Measurements from ENCODE around the gene RYR3. TPM values are rescaled to one million over a fixed set of nuclear protein-coding genes. Genes with fewer than 3 reads are reported as not detected.

The RYR3 gene
- total RNA-seq, 1 donor from 2014 or later, result 1.5 TPM

DNA sequence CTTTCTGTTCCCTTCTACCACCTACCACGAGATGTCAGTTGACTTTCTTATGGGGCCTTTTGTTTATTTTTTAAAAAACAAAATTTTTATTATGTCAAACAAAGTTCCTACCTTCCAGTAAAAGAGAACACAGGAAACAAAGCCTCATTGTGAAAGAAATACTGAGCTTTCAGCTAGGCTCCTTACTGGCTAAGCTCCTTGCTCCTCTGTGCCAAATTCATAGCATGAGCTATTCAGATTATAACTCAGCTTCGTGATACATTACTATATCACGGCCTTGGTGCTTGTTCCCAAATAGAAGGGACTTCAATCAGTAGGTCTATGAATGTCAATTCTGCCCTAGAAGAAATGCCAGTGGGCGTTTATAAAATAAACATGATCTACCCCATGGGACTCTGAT lies 511.7 kb downstream of the RYR3 start:
- Histone ChIP-seq H2AFZ (ENCODE audit: low read depth, low read length) (no peak overlapping the region), H3K79me2 (ENCODE audit: insufficient read depth, low read length) (no peaks in the 10 kb centered on the region), H3K4me3 (ENCODE audit: insufficient read depth, low read depth, low read length) (no peak overlapping the region), H3K27me3 (ENCODE audit: insufficient read depth, low read length) (peaks cover 4% of the 10 kb centered on the region), H3K4me2 (ENCODE audit: low read length) (no peak overlapping the region), H3K9me3 (ENCODE audit: insufficient read depth, low read depth, low read length) (no peaks in the 10 kb centered on the region), H3K27ac (ENCODE audit: low read depth, low read length) (no peak overlapping the region), H4K20me1 (ENCODE audit: insufficient read depth, low read length) (no peaks in the 10 kb centered on the region), H3K36me3 (ENCODE audit: insufficient read depth, low read length) (no peaks in the 10 kb centered on the region), H3K9ac (ENCODE audit: low read length) (no peak overlapping the region), H3K4me1 (ENCODE audit: insufficient read depth, low read length) (no peaks in the 10 kb centered on the region)
- Mint-ChIP-seq H3K9me3 (ENCODE audit: unreplicated experiment) (no peaks in the 10 kb centered on the region), H3K27me3 (ENCODE audit: low read depth, unreplicated experiment) (peaks cover 8% of the 10 kb centered on the region), H3K4me3 (ENCODE audit: unreplicated experiment) (no peak overlapping the region), H3K36me3 (ENCODE audit: low read depth, unreplicated experiment) (no peaks in the 10 kb centered on the region), H3K27ac (ENCODE audit: unreplicated experiment) (no peak overlapping the region), H3K4me1 (ENCODE audit: low read depth, unreplicated experiment) (peaks cover 2% of the 10 kb centered on the region)
- TF ChIP-seq EZH2 (IDR thresholded peaks at IDR 0.05; ENCODE audit: insufficient read depth, low read length), result no peak
- TF ChIP-seq, protein P1, sequence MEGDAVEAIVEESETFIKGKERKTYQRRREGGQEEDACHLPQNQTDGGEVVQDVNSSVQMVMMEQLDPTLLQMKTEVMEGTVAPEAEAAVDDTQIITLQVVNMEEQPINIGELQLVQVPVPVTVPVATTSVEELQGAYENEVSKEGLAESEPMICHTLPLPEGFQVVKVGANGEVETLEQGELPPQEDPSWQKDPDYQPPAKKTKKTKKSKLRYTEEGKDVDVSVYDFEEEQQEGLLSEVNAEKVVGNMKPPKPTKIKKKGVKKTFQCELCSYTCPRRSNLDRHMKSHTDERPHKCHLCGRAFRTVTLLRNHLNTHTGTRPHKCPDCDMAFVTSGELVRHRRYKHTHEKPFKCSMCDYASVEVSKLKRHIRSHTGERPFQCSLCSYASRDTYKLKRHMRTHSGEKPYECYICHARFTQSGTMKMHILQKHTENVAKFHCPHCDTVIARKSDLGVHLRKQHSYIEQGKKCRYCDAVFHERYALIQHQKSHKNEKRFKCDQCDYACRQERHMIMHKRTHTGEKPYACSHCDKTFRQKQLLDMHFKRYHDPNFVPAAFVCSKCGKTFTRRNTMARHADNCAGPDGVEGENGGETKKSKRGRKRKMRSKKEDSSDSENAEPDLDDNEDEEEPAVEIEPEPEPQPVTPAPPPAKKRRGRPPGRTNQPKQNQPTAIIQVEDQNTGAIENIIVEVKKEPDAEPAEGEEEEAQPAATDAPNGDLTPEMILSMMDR (IDR thresholded peaks at IDR 0.05; ENCODE audit: insufficient read depth, low read depth, low read length), result no peak
- DNase-seq (ENCODE audit: low read depth) (no peak), FAIRE-seq (no peak)

GRCh38 chr15:33823119-33823518 lies 512.4 kb downstream of the RYR3 start:
- no peak for DNase-seq (ENCODE audit: low read depth)
- no peak overlapping the region for H3K4me3 ChIP-seq (ENCODE audit: insufficient read depth, low read depth, low read length)
- H3K79me2 ChIP-seq (ENCODE audit: insufficient read depth, low read length), result no peaks in the 10 kb centered on the region
- Mint-ChIP-seq H3K4me3 (ENCODE audit: unreplicated experiment) (no peak overlapping the region), H3K27ac (ENCODE audit: unreplicated experiment) (no peak overlapping the region), H3K27me3 (ENCODE audit: low read depth, unreplicated experiment) (peaks cover 2% of the 10 kb centered on the region), H3K36me3 (ENCODE audit: low read depth, unreplicated experiment) (no peaks in the 10 kb centered on the region), H3K9me3 (ENCODE audit: unreplicated experiment) (peaks cover 2% of the 10 kb centered on the region), H3K4me1 (ENCODE audit: low read depth, unreplicated experiment) (peaks cover 2% of the 10 kb centered on the region)
- H3K27me3 ChIP-seq (ENCODE audit: insufficient read depth, low read length), result peaks cover 4% of the 10 kb centered on the region
- TF ChIP-seq, protein P1 (IDR thresholded peaks at IDR 0.05; ENCODE audit: insufficient read depth, low read depth, low read length), result no peak
- no peak for TF ChIP-seq EZH2 (IDR thresholded peaks at IDR 0.05; ENCODE audit: insufficient read depth, low read length)
- H3K4me1 ChIP-seq (ENCODE audit: insufficient read depth, low read length), result no peaks in the 10 kb centered on the region
- no peaks in the 10 kb centered on the region for H3K9me3 ChIP-seq (ENCODE audit: insufficient read depth, low read depth, low read length)
- no peak for FAIRE-seq
- H3K27ac ChIP-seq (ENCODE audit: low read depth, low read length), result no peak overlapping the region
- H3K36me3 ChIP-seq (ENCODE audit: insufficient read depth, low read length), result no peaks in the 10 kb centered on the region
- H3K9ac ChIP-seq (ENCODE audit: low read length), result no peak overlapping the region
- H2AFZ ChIP-seq (ENCODE audit: low read depth, low read length), result no peak overlapping the region
- no peaks in the 10 kb centered on the region for H4K20me1 ChIP-seq (ENCODE audit: insufficient read depth, low read length)
- H3K4me2 ChIP-seq (ENCODE audit: low read length), result no peak overlapping the region

- H3K27me3 ChIP-seq (ENCODE audit: insufficient read depth, low read length), result peaks cover 4% of the 10 kb centered on the region
- no peaks in the 10 kb centered on the region for H3K36me3 ChIP-seq (ENCODE audit: insufficient read depth, low read length)
- H2AFZ ChIP-seq (ENCODE audit: low read depth, low read length), result no peak overlapping the region
- H3K4me1 ChIP-seq (ENCODE audit: insufficient read depth, low read length), result no peaks in the 10 kb centered on the region
- TF ChIP-seq, protein P1 (IDR thresholded peaks at IDR 0.05; ENCODE audit: insufficient read depth, low read depth, low read length), result no peak
- TF ChIP-seq EZH2 (IDR thresholded peaks at IDR 0.05; ENCODE audit: insufficient read depth, low read length), result no peak
- no peaks in the 10 kb centered on the region for H3K27me3 Mint-ChIP-seq (ENCODE audit: low read depth, unreplicated experiment)
- no peak overlapping the region for H3K9ac ChIP-seq (ENCODE audit: low read length)
- H3K4me2 ChIP-seq (ENCODE audit: low read length), result no peak overlapping the region
- FAIRE-seq (no peak), DNase-seq (ENCODE audit: low read depth) (no peak)
- no peaks in the 10 kb centered on the region for H4K20me1 ChIP-seq (ENCODE audit: insufficient read depth, low read length)
- no peak overlapping the region for H3K27ac ChIP-seq (ENCODE audit: low read depth, low read length)
- H3K36me3 Mint-ChIP-seq (ENCODE audit: low read depth, unreplicated experiment), result no peaks in the 10 kb centered on the region
- H3K9me3 ChIP-seq (ENCODE audit: insufficient read depth, low read depth, low read length), result no peaks in the 10 kb centered on the region
- no peaks in the 10 kb centered on the region for H3K79me2 ChIP-seq (ENCODE audit: insufficient read depth, low read length)
- H3K4me1 Mint-ChIP-seq (ENCODE audit: low read depth, unreplicated experiment), result peaks cover 2% of the 10 kb centered on the region
- H3K27ac Mint-ChIP-seq (ENCODE audit: unreplicated experiment), result no peak overlapping the region
- peaks cover 5% of the 10 kb centered on the region for H3K9me3 Mint-ChIP-seq (ENCODE audit: unreplicated experiment)
- no peak overlapping the region for H3K4me3 ChIP-seq (ENCODE audit: insufficient read depth, low read depth, low read length)
- H3K4me3 Mint-ChIP-seq (ENCODE audit: unreplicated experiment), result no peak overlapping the region
These were observed 514.7 kb downstream of the RYR3 start for GRCh38 chr15:33825453-33825852.

All from astrocyte (in vitro differentiated cells and primary cell).